GM18502 (cell line): Measurements from ENCODE around the gene BEND5.

Source experiments
- ATAC-seq: cut with Tn5 transposase; IDR thresholded peaks from one replicate; pipeline ENCODE4 v1.9.1; 2021; ENCODE audit warnings: mild to moderate bottlenecking; ENCODE audit not compliant: unreplicated experiment, poor library complexity

Gene BEND5

DNA sequence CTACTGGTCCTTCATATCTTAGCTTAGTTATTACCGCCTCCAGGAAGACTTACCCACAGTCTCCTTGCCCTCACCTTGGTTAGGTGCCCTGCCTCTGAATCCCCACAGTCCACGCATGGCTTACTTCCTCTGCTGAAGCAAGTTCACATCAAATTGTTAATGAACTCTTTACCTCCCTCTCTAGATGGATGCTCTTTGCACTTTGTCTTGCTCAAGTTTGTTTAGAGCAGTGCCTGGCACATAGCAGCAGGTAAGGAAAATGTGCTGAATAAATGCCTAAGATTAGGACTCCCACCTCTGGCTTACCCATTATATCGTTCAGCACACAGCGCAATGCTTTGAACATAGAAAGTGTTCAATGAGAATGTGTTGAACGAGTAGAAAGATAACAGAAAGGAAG is 90.5 kb downstream of the BEND5 start:
- ATAC-seq = no peak

DNA sequence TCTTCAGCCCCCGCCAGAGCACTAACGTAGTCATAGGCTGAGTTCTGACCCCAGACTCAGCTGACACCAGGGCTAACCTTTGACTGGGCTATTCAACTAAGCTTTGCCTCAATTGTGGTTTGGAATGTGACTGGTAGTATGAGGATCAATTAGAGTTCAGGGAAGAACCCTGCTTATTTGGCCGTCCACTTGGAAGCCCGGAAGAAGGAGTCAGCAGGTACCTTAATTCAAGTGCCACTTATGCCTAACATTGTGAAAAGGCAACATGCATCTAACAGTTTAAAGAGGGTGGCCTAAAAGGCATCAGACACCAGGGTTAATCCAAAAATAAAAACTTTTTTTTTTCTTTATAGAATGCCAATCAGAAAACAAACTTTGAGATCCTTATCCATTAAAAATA is 92.3 kb downstream of the BEND5 start:
- ATAC-seq = no peak

DNA sequence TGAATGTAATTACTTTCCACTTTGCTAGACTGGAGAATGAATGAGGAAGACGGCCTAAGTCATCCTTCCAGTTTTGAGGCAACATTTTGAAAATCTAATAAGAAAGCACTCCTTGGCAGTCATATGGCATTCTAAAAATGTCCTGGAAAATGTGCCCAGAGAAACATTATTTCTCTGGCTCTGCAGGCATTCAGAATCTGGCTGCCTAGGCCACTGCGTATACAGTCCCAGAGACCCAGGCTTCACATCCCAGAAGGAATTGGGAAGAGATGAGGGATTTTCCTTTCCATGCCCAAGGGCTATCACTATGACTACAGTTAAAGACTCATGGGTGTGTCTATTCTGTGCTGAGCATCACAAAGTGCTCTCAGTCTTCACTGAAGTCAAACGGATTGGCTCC is 92.9 kb downstream of the BEND5 start:
- ATAC-seq = no peak

DNA sequence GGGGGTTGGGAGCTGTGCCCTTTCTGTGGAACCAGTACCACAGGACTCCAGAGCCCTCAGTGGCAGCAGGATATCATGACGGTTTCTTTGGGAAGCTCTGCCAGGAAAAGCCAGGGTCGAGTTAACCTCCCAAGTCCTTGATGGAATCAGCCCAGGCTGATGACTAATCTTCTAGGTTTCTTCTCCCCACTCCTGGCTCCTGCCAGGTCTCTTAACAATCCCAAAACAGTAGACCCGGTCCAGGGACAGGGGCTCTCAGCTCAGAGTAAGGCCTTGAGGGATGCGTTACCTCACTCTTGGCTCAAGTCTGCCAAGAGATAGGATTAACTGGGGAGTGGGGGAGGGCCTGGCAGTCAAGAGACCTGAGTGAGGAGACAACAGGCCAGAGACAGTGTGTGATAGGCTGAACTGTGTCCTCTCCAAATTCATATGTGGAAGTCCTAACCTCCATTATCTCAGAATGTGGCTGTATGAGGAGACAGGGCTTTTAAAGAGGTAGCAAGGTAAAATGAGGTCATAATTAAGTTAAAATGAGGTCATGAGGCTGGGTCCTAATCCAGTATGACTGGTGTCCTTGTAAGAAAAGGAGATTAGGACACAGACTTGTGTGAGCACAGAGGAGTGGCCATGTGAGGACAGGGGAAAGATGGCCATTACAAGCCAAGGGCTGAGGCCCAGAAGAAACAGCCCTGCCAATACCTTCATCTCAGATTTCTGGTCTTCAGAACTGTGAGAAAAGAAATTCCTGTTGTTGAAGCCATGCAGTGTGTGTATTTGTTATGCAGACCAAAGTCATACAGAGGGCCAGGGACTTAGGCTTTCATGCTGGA is 95.0 kb downstream of the BEND5 start:
- ATAC-seq = no peak

DNA sequence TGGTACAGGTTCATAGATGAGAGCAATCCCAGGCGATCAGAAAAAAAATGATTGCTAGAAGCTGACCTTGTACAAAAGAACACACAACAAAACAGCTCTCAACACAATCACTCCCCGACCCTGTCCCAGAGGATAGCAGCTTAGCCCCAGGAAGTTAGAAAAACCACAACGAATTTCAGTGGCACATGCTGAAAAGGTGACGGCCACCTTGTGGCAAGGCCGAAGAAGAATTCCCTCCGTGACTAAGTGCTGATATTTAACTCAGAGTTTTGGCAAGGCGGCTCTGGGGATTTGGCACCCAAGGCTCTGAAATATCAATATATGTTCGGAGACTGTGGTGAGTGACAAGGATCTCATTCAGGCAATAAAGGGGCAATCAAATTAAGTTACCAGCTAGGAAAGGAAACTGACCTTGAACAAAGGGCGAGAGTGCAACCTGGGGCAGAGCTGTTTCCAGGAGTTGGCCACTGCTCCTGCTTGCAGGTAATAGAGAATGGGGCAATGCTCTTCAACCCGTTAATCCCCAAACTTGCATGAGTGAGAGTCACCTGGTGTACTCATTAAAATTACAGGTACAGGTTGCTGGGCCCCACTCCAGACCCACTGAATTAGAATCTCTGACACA is 96.2 kb downstream of the BEND5 start:
- ATAC-seq = no peak

DNA sequence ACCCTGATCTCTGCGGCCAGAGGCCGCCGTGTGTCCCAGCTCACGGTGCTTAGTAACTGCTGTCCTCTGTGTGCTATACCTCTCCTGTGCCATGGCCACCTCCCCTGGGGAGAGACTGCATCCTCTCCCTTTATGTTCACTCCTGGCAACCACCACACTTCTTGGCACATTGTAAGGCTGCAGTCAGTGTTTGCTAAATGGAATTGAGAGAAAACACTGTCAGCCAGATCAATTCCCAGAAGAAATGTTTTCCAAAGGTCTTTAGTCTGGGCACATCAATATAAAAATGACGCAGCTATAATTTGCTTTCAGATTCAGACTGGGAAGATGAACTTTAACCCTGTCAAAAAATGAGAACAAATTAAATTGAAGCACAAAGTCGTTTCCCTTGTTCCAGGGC is 96.8 kb downstream of the BEND5 start:
- ATAC-seq = no peak

DNA sequence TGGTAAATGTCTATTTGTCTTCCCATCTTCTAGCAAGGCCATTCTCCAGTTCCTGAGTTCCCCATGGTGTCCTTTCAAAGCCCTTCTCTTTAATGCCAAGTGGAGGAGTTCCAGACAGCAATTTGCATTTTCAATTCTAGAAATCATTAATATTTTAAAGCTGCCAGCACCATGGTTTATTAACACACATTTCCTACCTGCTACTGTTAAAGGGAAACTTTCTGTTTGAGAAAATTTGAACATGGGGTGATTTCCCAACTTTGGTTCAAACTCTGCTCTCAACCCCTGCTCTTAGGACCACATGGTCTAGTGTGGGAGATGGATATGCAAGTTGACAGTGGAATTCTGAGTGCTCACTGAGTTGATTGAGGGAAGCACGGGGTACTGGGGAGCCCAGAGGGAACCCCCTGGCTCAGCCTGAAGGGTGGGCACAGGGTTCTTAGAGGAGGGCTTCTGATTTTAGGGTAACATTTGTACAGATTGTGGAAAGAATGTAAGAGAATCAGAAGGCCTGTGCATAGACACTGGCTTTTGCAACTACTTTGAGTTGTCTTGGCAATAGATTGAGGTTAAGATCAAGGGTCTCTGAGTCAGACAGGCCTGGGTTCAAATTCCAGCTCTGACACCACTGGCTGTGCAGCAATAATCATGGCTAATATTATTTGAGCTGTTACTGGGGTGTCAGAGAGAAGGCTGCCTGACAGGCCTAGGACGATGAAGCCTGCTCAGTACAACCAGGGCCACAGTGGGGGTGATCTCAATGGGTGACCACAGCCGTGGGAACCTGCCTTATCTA is 97.8 kb downstream of the BEND5 start:
- no peak for ATAC-seq
